Ovary (tissue), 3 donors: ENCODE data around the gene MYO1H.

Experiments used
- POLR2A ChIP-seq: fragments of 450-650 bp; IDR thresholded peaks from one replicate; pipeline ENCODE4 v1.6.1; 2017; ENCODE audit warnings: antibody characterized with exemption, mild to moderate bottlenecking, moderate library complexity
- TF ChIP-seq, protein P1 (sequence below), 3 donors: fragments of 450-650 bp in 2 of 3; fragments of 200-600 bp in 1 of 3; IDR thresholded peaks; one replicate each; pipeline versions ENCODE4 v1.5.1 to v1.8.0; 2016 to 2022; ENCODE audit warnings: antibody characterized with exemption in 3 of 3, mild to moderate bottlenecking in 1 of 3
- donor health status: DM: no; HTN: no; CAD: no.

GRCh38 chr12:109383240-109383639, 35.5 kb downstream of the MYO1H start:
- no peak for TF ChIP-seq POLR2A
- TF ChIP-seq, protein P1, sequence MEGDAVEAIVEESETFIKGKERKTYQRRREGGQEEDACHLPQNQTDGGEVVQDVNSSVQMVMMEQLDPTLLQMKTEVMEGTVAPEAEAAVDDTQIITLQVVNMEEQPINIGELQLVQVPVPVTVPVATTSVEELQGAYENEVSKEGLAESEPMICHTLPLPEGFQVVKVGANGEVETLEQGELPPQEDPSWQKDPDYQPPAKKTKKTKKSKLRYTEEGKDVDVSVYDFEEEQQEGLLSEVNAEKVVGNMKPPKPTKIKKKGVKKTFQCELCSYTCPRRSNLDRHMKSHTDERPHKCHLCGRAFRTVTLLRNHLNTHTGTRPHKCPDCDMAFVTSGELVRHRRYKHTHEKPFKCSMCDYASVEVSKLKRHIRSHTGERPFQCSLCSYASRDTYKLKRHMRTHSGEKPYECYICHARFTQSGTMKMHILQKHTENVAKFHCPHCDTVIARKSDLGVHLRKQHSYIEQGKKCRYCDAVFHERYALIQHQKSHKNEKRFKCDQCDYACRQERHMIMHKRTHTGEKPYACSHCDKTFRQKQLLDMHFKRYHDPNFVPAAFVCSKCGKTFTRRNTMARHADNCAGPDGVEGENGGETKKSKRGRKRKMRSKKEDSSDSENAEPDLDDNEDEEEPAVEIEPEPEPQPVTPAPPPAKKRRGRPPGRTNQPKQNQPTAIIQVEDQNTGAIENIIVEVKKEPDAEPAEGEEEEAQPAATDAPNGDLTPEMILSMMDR (IDR thresholded peaks at IDR 0.05) = no peak
